DLD1 (cell line): ENCODE measurements around the gene AARSD1.
"Not testable (repeated sequence)": the region's sequence is repeated elsewhere in the genome, so short reads cannot be mapped to it uniquely, and the experiment has no call there.

Experiments
- in situ Hi-C: cut with HindIII; loops from 2 replicates; pipeline ENCODE4 v1.10.0; 2017; ENCODE audit warnings: low sequenced_read_pairs

AARSD1 gene

GRCh38 chr17:42920922-42921321 lies 43.3 kb downstream of the AARSD1 start:
- in situ Hi-C loops = no loop called here

DNA sequence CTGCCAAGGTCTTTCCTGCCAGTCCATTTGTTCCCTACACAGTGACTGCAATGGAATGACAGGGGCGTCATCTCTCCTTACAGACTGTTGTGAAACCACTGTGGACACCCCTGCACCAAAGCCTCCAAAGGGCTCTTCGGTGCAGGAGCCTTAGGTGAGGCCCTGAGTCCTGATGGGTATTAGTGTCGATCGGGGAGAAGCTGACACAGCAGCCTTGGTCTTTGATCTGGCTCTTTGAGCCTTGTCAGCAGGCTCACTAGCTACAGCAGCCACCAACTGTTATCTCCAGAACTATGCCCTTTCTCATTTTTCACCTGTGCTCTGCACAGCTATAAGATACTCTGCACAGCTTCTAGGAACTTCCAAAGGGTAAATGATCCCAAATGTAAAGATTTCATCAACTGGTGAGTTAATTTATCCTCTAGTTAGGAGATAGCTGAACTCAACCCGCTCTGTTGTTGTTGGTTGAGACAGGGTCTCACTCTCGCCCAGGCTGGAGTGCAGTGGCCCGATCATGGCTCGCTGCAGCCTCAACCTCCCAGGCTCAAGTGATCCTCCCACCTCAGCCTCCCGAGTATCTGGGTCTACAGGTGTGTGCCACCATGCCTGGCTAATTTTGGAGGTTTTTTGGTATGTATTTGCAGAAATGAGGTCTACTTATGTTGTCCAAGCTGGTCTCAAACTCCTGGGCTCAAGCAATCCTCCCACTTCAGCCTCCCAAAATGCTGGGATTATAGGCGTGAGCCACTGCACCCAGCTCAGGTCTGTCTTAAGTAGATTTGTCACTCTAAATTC lies 44.0 kb downstream of the AARSD1 start:
- in situ Hi-C loops = no loop called here

DNA sequence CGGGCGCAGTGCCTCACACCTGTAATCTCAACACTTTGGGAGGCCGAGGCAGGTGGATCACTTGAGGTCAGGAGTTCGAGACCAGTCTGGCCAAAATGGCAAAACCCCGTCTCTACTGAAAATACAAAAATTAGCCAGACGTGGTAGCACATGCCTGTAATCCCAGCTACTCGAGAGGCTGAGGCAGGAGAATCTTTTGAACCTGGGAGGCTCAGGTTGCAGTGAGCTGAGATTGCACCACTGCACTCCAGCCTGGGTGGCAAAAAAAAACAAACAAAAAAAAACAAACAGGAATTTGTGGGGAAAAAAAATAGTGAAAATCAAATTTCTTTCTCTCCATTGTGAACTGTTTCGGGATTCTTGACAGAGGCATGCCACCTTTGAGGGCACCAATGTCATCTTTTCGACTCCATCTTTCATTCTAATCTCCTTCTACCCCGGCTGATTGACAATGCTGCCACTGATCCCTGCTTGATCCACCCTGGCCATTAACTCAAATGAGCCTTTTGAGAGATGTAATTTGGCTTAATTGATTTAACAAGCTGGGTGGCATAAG lies 44.7 kb downstream of the AARSD1 start:
- in situ Hi-C loops = not testable (repeated sequence)

GRCh38 chr17:42918902-42919521 lies 45.2 kb downstream of the AARSD1 start:
- in situ Hi-C loops = no loop called here

- in situ Hi-C loops = no loop called here
These were observed 47.0 kb downstream of the AARSD1 start for GRCh38 chr17:42917236-42917603.

DNA sequence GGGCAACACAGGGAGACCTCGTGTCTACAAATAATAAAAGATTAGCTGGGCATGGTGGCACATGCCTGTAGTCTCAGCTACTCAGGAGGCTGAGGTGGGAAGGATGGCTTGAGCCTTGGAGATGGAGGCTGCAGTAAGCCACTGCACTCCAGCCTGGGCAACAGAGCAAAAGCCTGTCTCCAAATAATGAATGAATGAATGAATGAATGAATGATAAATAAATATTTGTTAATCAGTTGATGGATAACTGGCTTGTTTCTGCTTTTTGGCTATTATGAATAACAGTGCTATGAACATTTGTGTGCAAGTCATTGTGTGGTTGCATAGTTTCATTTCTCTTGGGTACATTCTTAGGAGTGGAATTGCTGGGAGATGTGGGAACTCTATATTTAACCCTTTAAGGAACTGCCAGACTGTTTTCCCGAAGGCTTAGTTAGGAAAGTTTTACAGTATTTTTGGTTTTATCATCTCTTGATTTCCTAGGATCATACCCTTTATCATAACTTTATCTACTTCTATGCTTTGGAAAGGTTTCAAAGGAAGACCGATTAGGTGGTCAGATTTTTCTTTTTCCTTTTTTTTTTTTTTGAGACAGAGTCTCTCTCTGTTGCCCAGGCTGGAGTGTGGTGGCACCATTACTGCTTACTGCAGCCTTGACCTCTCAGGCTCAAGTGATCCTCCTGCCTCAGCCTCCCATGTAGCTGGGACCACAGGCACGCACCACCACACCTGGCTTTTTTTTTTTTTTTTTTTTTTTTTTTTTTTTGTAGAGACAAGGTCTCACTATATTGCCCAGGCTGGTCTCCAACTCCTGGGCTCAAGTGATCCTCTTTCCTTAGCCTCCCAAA lies 47.6 kb downstream of the AARSD1 start:
- in situ Hi-C loops = not testable (repeated sequence)

- in situ Hi-C loops = not testable (repeated sequence)
These were observed 49.0 kb downstream of the AARSD1 start for GRCh38 chr17:42915288-42915687.

DNA sequence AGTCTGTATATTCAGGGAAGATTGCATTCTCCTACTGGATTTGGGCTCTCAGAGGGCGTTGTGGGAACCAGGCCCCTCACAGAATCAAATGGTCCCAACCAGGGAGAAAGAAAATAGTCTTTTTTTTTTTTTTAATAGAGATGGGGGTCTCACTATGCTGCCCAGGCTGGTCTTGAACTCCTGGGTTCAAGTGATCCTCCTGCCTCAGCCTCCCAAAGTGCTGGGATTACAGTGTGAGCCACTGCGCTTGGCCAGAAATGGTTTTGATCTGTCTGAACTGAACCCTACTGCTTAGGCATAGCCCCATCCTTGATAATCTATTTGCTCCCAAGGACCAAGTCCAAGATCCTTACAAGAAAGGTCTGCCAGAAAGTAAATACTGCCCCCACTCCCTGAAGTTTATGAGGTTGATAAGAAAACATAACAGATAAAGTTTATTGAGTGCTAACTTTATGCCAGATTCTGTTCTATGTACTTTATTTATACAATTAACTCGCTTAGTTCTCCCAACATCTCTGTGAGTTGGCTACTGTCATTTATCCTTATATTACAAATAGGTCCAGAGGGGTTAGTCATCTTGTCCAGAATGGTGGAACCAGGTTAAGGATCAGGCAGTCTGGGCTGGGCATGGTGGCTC lies 50.2 kb downstream of the AARSD1 start:
- in situ Hi-C loops = no loop called here

GRCh38 chr17:42913522-42913921 lies 50.7 kb downstream of the AARSD1 start:
- in situ Hi-C loops = no loop called here

DNA sequence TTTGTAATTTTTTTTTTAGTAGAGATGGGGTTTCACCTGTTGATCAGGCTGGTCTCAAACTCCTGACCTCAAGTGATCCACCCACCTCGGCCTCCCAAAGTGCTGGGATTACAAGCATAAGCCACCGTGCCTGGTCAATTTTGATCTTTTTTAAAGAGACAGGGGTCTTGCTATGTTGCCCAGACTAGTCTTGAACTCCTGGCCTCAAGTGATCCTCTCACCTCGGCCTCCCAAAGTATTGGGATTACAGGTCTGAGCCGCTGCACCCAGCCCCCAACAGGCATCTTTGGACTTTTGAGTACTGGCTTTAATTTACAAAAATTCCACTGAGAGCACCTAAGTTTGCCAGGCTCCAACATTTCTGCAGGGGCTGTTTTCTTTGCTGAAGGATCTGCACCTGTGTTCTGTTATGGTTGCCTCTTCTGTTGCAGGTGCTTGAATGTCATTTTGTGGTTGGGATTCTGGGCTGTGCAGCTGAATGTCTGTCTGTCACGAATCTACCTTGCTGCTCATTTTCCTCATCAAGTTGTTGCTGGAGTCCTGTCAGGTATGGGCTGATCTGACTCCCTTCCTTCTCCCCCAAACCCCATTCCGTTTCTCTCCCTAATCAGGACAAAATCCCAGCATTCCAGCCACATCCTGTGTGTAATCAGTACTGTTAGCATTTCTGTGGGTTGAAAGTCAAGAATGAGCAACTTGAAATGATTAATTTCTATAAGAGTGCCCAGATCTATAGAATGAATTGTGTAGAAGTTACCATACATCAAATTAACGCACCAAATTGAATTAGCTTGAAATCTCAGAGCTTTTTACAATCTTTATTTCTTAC lies 55.2 kb downstream of the AARSD1 start:
- in situ Hi-C loops = no loop called here

- in situ Hi-C loops = no loop called here
These were observed 57.3 kb downstream of the AARSD1 start for GRCh38 chr17:42906772-42907446.

DNA sequence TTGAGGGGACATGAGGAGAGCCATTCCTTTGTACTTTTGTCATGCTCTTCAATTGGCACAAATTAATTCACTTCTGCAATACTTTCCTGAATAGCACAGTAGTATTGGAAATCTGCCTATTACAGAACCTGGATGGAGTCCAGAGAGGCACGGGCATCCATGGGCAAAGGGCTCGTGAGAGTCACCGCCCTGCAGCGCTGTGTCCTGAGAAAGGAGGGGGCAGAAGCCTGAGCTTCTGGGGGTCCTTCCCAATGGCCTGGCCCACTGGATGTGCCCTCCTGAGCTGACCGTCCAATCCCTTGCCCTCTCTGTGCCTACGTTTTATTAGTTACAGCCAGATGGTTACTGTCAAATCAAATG lies 60.2 kb downstream of the AARSD1 start:
- in situ Hi-C loops = no loop called here

- in situ Hi-C loops = no loop called here
These were observed 62.6 kb downstream of the AARSD1 start for GRCh38 chr17:42901535-42902229.
